HG02642 (cell line): Measurements from ENCODE around the gene OR51S1.
"Not testable (repeated sequence)": the region's sequence is repeated elsewhere in the genome, so short reads cannot be mapped to it uniquely, and the experiment has no call there.

Source experiments
- ATAC-seq: cut with Tn5 transposase; IDR thresholded peaks from one replicate; pipeline ENCODE4 v1.9.1; 2021; ENCODE audit warnings: mild to moderate bottlenecking; ENCODE audit not compliant: unreplicated experiment, poor library complexity

The OR51S1 gene, protein sequence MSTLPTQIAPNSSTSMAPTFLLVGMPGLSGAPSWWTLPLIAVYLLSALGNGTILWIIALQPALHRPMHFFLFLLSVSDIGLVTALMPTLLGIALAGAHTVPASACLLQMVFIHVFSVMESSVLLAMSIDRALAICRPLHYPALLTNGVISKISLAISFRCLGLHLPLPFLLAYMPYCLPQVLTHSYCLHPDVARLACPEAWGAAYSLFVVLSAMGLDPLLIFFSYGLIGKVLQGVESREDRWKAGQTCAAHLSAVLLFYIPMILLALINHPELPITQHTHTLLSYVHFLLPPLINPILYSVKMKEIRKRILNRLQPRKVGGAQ

DNA sequence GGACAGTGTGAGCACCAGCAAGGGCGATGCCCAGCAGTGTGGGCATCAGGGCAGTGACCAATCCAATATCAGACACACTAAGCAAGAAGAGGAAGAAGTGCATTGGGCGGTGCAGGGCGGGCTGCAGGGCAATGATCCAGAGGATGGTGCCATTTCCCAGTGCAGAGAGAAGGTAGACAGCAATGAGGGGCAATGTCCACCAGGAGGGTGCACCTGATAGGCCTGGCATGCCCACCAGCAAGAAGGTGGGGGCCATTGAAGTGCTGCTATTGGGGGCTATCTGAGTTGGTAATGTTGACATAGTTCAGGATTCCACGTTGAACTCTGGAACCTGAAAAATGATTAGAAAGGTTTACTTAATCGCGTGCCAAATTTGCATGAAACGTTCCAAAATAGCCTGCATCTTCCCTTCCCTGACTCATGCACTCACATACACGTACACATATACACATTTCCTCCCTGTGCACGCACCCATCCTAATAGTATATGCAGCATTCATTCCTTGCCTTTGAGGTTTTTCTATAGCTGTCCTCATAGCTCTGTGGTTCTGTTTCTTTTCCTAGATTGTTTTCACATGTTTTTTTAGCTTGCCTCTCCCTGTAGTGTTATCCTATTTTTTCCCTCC lies at the start of gene OR51S1:
Gene OR51S1, minus strand, starts transcription at position 301 of the 625 bp plus-strand sequence. Its CDS starts 0 bp downstream, at position 301.
- no peak for ATAC-seq

DNA sequence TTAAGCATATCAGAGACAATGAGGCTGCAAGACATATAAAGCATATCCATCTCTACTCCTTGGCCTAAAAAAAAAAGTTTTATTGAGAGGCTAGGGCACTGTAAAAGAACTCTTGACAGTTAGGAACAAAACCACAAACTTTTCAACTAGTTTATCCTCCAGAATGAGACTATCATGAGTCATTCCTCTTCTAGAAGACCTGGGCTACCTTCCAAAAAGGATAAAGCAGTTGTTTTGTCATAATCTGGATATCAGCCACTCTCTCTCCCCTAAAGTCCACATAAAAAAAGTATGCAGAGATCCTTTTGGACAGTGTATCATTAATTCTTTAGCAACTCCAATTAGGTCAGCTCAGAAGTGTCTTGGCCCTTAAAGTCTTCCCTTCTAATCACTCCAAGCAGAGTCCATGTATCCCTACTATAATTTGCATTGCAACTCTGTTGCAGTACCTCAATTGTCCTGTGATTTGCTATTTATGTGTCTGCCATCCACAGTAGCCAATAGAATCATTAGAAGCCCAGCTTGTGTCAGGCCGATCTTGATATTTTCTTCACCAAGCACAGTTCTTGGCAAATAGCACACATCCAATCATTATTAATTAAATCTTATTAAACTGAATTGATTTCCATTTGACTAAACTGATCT lies 43.1 kb upstream of the OR51S1 start:
- ATAC-seq: no peak

DNA sequence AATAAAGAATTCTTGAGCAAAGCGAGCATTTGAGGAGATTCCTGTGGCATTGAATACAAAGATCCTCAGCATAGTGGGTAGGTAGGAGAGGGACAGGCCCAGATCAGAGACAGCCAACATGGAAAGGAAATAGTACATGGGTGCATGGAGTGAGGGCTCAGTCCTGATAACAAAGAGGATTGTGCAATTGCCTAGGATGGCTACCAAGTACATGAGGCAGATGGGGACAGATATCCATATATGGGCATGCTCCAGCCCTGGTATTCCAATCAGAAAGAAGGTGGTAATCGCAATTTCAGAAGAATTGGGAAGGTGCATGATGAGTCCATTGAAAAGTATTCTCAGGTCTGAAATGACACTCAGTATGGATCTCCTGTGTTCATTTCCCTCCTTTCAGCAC lies 41.3 kb upstream of the OR51S1 start:
- no peak for ATAC-seq

DNA sequence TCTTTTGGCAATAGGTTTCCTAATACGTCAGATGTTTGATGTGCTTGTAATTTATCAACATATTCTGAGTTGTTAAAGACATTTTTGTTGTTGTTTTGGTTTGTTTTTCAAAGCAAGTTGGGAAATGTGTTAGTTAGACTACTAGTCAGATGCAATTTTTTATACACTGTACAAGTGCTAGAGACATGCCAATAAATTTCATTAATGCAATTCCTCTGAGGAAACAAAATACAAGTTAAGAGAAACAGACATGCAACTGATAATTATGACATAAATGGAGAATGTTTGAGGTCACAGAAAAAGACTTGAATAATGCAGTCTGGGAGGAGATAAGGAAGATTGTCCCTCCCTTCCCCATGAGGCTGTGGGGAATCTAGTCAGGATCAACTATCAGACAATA lies 38.6 kb upstream of the OR51S1 start:
- no peak for ATAC-seq

DNA sequence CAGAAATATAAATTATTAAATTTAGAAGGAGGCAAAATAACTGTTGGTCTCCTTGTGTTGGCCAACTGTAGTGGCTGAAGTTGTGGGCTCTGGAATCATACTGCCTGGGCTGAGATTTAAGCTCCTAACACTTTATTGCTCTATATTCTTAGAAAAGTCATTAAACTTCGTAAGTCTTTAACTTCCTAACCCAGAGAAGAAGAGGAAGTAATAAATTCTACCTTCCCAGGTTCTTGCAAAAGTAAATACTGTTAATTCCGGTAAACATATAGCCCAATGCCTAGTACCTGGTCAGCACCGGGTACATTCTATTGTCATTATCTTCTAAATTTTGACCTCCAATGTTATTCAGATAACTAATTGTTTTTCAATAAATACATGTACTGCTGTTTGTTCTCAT lies 37.2 kb upstream of the OR51S1 start:
- ATAC-seq: no peak

DNA sequence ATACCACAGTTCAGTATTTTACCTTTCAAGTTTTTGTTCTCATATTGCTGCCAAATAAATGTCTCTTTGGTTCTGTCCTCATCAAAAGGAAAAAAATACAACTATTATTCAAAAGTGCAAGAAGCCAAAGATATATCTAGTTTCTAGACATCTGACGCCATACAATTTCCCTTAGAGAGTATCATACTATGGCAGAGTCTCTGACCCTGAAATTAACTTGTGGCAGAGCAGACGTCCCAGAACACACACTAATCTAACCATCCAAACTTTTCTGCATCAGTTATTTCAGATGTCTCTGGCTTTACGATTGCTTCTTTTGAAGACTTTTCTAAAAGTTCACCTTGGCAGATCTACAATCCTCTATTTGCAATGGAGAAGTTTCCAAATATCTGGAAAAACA lies 35.4 kb upstream of the OR51S1 start:
- no peak for ATAC-seq

DNA sequence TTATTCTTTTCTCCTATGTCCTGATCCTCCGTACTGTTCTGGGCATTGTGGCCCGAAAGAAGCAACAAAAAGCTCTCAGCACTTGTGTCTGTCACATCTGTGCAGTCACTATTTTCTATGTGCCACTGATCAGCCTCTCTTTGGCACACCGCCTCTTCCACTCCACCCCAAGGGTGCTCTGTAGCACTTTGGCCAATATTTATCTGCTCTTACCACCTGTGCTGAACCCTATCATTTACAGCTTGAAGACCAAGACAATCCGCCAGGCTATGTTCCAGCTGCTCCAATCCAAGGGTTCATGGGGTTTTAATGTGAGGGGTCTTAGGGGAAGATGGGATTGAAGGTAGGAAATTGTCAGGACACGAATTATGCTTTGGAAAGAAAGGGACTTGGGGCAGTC lies 33.5 kb upstream of the OR51S1 start:
- ATAC-seq: no peak

DNA sequence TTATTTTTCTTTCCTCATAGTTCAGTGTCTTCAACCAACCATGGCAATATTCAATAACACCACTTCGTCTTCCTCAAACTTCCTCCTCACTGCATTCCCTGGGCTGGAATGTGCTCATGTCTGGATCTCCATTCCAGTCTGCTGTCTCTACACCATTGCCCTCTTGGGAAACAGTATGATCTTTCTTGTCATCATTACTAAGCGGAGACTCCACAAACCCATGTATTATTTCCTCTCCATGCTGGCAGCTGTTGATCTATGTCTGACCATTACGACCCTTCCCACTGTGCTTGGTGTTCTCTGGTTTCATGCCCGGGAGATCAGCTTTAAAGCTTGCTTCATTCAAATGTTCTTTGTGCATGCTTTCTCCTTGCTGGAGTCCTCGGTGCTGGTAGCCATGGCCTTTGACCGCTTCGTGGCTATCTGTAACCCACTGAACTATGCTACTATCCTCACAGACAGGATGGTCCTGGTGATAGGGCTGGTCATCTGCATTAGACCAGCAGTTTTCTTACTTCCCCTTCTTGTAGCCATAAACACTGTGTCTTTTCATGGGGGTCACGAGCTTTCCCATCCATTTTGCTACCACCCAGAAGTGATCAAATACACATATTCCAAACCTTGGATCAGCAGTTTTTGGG lies 33.0 kb upstream of the OR51S1 start, which contains the start of gene OR51T1:
Gene OR51T1, plus strand, starts transcription at position 41 of the 641 bp plus-strand sequence. Its CDS starts 0 bp downstream, at position 41.
- no peak for ATAC-seq

DNA sequence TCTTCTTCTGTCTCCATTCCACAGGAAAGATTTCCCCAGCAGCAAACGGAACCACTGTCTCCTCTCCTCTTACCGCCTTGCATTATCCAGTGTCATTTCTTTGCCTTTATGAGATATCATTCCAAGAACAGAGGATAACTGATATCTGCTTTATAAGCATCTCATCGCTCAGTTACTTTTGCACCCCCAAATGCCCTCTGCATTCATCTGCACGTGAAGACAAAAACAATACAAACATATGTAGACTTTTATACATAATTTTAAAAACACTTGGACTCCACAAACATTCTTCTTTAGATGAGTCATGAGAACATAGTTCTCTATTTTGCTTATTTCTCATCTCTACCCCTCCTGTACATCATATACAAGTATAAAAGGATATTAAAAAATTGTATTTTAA lies 32.2 kb upstream of the OR51S1 start:
- no peak for ATAC-seq

DNA sequence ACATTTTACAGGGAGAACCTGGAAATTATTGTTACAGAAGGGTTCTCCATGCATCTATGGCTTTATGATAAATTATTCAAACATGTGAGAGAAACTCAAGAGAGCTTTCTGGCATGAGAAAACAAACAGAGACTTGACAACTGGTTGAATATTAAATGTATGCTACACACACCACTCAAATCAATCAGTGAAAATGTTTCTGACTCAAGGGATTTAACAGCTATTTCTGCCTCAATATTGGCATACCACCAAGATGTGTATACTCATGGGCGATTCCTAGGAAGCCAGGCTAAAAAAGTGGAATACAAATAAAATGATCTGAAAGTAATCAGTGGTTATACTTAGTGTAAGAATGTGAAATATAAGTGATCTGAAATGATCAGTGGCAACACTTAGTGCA lies 16.8 kb upstream of the OR51S1 start:
- no peak for ATAC-seq

DNA sequence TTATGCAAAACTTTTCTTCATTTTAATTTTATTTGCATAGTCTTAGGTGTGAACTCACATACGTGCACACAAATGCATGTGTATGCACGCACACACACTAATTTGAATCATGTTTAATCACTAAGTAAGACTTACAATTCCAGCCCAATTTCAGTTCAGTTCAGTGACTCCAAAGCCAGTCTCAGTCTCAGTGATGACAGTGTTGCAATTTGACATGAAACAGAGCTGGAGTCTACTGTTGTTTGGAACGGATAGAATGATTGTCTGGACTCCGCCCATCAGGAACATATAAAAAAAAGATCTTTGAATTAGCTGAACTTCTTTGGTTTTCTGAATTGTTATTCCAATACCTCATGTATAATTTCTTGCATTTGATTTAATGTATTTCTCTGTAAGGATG lies 14.9 kb upstream of the OR51S1 start:
- no peak for ATAC-seq

DNA sequence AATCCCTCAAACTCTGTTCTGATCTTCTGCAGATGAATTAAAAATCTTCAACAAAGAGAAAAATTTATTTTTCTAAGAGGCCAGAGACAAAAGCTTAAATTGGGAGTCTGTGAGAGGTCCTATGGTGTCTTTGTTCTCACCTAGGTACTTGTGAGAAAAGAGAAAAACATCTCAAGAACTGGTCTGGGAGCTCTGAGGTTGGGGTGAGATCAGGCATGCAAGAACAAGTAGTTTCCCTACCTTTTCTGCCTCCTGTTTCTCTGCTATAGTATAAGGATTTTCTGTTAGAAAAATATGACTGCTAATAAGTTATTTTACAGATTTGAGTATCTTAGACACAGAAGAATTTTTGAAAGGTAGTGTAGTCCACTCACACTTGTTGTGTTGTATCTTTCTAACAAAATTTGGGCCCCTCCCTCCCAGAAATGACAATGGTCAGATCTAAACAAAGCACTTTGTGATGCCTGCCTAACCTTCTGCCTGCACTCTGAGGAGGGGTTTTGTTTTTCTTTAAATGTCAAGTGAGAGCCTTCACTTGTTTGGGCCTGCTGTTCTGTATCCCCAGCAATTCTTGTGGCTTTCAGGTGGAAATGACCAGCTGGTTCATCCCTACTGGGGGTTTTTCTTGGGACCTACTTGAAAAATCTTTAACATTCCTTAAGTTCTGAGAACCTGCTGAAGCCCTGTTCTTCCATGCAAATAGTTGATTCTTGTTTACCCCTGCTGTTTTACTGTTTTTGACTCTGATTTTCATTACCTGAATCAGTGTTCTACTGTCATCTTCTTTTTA lies 13.6 kb upstream of the OR51S1 start:
- no peak for ATAC-seq

DNA sequence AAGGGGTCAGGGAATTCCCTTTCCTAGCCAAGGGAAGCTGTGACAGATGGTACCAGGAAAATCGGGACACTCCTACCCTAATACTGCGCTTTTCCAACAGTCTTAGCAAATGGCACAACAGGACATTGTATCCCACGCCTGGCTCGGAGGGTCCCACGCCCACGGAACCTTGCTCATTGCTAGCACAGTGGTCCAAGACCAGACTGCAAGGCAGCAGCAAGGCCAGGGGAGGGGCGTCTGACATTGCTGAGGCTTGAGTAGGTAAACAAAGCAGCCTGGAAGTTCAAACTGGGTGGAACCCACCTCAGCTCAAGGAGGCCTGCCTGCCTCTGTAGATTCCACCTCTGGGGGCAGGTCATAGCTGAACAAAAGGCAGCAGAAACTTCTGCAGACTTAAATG lies 5.3 kb upstream of the OR51S1 start:
- ATAC-seq: not testable (repeated sequence)

DNA sequence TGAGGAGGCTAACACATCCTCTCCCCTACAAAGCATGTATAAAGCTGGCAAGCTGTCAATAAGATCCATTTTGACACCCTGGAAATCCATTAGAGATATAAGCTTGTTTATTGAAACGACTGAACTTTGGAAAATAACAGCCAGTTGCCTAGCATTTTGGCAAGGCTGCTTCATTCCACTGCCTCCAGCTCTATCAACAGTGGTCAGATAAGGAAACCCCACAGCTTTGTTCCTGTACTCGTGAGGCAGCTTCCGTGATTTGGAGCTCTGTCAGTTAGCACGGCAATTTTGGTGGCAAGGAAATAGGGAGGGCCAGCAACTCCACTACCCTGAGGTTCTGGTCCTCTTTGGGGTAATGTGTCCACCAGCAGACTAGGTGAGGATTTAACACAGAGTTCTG lies 2.0 kb upstream of the OR51S1 start:
- no peak for ATAC-seq

DNA sequence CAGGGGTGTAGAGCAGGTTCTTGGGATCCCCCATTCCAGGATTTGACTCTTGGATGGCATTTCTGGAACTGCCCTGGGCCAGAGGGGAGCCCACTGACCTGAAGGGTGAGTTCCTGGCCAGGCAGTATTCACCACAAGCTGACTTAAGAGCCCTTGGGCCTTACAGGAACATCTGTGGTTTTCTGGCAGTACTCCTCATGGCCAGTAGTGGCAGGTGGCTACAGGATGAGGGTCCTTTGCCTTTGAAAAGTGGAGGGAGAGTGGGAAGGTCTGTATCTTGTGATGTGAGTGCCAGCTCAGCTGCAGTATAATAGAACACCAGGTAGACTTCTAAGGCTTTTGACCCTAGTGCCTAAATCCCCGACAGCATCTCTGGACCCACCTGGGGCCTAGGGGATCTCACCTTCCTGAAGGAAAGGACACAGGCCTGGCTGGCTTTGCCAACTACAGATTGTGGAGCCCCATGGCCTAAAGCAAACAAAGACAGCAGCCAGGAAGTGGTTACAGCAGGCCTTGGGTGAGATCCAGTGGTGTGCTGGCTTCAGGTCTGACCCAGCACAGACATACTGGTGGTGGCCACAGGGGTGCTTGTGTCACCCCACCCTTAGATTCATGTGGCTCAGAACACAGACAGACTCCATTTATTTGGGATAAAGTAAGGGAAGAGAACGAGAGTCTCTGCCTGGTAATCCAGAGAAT lies 9.0 kb downstream of the OR51S1 start:
- no peak for ATAC-seq

DNA sequence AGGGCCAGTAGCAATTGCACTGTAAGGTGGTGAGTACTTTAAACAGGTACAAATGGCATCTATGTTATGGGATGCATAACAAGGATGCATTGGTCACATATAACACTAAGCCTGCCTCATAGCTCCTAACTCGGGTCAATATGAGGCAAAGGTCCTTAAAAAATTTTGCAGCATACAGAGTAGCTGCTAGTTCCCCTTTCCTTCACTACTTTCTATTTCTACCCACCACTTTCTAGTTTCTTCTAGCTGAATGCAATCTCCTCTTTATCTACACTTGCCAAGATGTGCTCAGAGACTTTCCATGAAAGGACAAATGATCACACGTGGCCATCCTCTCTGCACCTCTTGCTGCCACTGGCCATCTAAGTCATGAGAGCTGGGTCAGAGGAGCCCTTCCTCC lies 18.1 kb downstream of the OR51S1 start:
- ATAC-seq: no peak

DNA sequence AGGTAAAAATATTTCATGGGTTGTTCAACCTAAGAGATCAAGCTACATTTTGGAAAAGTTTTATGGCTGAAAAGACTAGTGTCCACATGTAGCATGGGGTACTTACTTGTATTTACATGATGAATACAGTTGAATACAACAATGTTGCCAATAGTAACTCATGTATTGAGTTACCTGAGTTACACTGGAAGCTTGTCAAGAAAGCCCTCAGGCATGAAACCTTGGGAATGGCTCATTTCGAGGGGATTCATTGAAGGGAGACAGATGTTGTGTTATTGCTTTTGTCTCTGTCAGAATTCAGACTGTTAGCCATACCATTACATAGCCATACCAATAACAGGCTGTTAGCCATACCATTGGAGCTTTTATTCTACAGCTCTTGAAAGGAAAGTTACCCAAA lies 18.7 kb downstream of the OR51S1 start:
- no peak for ATAC-seq

DNA sequence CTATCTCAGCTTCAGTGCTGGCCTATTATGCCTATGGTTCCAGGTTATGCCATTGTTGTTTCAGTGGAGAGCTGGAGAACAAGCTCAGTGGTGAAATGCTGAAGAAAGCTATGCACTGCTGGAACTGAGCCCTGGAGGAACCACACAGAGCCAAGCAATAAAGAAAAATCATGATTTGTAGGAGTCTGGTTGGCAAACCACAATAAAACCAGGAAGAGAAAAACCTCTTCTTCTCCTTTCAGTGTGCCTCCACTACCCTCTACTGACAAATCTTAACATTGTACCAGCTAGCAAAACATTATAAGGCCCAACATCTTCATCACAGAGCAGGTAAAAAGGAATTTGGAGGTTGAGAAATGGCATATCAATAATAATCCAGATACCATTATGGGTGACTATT lies 22.6 kb downstream of the OR51S1 start:
- no peak for ATAC-seq

DNA sequence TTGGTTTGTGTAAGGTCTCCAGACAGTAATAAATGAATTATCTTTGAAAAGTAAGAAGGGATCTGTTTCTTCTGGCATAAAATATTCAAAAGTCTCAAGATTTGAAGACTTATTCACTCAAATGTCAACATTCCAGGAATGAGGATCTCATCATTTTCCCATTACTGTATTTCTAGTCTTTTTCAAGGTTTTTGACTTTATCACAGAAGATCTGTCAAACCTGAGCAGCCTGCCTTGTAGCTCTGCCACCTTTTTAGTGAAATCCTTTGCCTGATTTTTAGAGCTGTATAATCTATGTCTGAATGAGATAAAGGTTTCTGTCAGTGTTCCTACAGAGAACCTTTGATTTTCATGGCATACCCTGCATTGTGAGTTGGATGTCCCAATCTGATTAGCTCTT lies 23.9 kb downstream of the OR51S1 start:
- no peak for ATAC-seq

DNA sequence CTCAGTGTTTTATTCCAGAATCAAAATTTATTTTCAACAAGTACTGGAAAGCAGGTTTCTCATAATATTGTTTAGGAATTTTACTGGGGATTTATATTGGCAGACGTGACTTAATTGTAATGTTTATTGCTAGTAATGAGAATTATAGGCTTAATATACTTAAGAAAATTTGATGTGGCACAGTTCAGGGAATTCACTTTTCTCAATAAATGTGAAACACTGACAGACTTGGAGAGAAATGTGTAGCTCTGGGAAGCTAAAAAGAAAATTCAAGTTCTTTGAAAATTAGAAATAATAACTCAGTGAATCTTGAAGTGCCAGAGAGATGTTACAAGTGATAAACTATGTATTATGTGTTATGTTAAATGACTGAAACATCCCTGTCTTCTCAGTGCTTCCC lies 28.0 kb downstream of the OR51S1 start, which contains the start of gene OR51F2:
Gene OR51F2, plus strand, starts transcription at position 301 of the 400 bp plus-strand sequence. CDS start 101 bp downstream, outside the sequence.
- ATAC-seq: no peak
